CMK (cell line): Measurements from ENCODE around the gene ZNF738.
"Not testable (repeated sequence)": the region's sequence is repeated elsewhere in the genome, so short reads cannot be mapped to it uniquely, and the experiment has no call there.

Experiments
- DNase-seq: peaks from one replicate; pipeline ENCODE4 v3.0.0-alpha.2; 2010; ENCODE audit warnings: low read depth

The ZNF738 gene

DNA sequence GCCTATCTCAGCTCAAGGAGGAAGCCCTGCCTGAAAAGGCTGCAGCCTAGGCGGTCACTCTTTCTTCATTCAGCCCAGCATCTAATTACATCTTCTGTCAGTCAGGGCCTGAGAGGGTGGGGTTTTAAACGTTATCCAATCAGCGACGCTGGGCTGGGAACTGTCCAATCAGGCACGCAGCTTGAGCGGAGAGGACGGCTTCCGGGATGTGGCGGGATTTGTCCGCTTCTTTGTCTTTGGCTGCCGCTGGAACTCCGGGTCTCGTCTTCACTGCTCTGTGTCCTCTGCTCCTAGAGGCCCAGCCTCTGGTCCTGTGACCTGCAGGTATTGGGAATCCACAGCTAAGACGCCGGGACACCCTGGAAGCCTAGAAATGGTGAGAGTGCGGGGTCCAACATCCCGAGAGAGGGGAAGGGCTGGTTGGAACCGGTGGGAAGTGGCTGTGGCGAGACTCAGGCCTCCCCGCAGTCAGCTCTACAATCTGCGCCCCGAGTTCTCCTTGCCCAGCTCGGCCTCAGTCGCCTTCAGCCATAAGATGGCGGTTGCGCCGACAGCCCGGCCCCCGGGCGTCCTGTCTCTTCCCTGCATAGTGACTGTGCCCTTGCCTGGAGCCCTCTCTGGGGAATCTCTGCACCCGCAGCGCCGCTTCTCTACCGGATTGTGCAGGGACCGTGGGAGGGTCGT lies at the start of gene ZNF738:
Gene ZNF738, plus strand, starts transcription at position 233 of the 684 bp plus-strand sequence. Its CDS starts 141 bp downstream, at position 374.
- peak; percentile 51 for DNase-seq

DNA sequence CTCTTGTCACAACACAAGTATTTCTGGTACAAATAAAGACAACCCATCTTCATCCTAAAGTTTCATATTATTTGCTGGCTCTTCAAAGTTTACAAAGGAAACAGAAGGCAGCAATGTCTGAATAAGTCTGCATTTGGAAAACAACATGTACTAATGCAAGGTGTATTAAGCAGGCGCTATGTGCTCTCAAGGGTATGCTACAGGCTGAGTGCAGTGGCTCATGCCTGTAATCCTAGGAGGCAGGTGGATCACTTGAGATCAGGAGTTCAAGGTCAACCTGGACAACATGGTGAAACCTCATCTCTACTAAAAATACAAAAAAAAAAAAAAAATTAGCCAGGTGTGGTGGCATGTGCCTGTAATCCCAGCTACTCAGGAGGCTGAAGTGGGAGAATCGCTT lies 46.0 kb upstream of the ZNF738 start:
- not testable (repeated sequence) for DNase-seq

DNA sequence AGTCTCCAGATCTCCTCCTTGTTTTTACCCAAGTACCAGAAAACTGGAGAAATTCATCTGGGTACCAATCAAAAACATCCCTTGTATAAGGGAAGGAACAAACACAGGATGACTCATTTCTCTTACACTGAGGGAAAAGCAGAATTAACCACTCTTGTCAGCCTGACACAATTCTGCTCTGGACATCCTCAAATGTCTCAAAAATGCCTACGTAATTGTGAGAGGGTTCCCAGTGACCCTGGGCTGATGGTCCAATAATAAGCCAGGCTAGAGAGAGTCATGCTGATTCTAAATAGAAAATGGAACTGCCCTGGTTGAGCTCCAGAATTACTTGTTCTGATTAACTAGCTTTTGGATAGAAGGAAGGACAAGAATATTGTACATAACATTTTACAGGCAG lies 44.1 kb upstream of the ZNF738 start:
- DNase-seq = no peak

DNA sequence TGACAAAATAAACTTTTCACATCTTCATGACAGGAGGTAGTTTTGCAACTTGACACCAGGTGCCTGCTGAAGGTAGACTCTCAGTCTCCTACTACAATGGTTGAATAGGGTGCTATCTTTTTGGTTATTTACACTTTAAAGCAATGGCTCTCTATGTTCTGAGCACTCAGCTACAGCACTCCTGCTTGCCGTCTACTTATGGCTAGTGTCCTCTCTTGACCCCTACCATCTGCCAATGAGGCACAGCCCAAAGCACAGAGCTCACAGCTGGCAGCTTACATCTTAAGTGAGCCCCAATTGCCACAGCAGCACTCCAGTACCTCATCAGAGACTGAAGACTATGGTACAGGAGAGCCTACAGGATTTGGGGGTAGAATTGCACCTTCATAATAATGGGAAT lies 41.0 kb upstream of the ZNF738 start:
- no peak for DNase-seq

DNA sequence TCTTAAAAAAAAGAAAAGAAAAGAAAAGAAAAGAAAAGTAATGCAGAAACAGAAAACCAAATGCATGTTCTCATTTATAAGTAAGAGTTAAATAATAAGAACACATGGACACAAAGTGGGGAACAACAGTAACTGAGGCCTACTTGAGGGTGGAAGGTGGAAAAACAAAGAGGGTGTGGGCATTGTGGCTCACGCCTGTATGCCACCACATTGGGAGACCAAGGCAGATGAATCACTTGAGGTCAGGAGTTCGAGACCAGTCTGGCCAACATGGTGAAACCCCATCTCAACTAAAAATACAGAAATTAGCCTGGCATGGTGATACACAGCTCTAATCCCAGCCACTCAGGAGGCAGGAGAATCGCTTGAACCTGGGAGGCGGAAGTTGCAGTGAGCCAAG lies 37.7 kb upstream of the ZNF738 start:
- no peak for DNase-seq

DNA sequence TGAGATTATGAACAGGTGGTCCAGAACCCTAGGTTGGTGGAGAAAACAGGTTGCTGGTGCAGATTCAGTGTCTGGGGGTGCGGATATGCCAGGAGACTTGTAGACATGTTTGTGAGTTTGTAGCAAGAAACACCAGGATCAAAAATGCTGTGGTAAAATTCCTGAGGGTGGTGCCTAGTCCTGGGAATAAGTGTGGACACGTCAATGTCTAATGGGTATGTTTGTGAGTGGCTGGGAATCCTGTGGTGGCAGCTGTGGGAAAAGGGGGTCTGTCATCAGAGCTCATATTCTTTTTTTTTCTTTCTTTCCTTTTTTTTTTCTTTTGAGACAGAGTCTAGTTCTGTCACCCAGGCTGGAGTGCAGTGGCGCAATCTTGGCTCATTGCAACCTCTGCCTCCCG lies 36.8 kb upstream of the ZNF738 start:
- no peak for DNase-seq

- no peak for DNase-seq
These were observed 36.3 kb upstream of the ZNF738 start for GRCh38 chr19:21322528-21322927.

DNA sequence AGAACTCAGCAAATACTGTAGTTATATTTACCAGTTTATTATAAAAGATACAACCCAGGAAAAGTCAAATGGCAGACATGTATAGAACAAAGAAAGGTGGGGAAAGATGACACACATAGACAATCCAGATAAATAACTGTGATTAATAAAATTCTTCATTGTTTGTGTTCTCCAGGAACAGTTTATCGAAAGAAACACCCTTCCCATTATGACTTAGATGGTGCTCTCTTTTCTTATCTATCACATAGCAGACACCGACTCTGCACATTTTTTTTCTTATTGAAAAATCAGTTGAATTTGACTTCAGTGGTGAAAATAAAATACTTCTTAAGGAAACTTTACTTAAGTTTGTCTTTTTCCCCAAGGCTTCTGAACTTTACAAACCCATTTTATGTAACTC lies 35.8 kb upstream of the ZNF738 start:
- no peak for DNase-seq

GRCh38 chr19:21326169-21326568 lies 32.6 kb upstream of the ZNF738 start:
- no peak for DNase-seq

DNA sequence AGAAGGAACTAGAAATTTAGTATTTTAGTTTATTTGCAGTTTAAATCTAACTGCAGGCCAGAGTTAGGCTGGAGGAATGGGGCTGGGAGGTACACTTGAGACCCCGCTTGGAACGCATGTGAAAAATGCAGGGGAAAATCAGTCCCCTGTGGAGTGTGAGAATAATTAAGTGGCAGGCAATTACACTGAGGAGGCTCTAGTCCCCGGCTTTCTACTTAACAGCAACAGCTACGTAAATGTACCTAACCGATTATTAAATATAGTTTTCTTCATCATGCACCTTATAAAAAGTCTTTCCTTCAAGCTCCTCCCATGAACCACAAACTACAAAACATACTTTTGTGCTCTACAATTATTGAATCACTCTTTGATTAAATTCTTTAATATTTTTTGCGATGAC lies 30.4 kb upstream of the ZNF738 start:
- no peak for DNase-seq

DNA sequence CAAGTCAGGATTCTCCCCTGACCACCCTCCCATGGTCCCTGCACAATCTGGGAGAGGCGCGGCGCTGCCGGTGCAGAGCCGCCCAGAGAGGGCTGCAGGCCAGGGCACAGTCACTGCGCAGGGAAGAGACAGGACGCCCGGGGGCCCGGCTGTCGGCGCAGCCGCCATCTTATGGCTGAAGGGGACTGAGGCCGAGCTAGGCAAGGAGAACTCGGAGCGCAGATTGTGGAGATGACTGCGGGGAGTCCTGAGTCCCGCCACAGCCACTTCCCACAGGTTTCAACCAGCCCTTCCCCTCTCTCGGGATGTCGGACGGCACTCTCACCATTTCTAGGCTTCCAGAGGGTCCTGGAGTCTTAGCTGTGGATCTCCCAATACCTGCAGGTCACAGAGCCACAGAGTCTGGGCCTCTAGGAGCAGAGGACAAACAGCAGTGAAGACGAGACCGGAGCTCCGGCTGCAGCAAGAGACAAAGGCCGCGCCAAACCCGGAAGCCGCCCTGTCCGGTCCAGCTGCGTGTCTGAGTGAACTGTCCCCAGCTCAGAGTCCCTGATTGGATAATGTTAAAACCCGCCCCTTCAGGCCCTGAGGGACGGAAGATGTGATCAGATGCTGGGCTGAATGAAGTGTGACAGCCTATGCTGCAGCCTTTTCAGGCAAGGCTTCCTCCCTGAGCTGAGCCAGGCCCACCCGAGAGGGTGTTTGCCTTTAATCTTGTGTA lies 29.8 kb upstream of the ZNF738 start, which contains the start of gene ZNF708:
Gene ZNF708, minus strand, starts transcription at position 526 of the 721 bp plus-strand sequence. Its CDS starts 198 bp downstream, at position 328.
- peak; percentile 69 for DNase-seq

DNA sequence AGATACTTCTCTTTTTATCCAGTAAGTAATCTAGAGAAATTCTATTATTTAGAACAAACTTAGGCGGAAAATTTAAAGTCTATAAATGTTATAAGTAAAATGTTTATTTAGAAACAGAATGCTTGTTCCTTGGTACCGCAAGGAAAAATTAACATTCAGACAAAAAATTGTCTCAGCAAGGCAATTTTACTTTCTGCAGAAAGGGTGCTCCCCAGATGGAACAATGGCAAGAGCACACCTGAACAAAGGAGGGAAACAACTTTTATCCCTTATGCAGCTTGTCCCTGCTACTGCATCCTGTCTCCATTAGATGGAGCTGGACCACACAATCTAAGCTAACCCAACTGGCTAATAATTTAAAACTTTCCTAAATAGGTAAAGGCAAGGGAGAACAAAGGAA lies 23.1 kb upstream of the ZNF738 start:
- no peak for DNase-seq

DNA sequence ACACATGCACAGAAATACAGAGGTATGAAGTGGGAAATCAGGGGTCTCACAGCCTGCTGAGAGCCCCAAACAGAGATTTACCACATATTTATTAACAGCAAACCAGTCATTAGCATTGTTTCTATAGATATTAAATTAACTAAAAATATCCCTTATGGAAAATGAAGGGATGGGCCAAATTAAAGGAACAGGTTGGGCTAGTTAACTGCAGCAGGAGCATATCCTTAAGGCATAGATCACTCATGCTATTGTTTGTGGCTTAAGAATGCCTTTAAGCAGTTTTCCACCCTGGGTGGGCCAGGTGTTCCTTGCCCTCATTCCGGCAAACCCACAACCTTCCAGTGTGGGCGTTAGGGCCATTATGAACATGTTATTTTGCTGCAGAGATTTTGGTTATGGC lies 14.0 kb upstream of the ZNF738 start:
- DNase-seq = not testable (repeated sequence)

DNA sequence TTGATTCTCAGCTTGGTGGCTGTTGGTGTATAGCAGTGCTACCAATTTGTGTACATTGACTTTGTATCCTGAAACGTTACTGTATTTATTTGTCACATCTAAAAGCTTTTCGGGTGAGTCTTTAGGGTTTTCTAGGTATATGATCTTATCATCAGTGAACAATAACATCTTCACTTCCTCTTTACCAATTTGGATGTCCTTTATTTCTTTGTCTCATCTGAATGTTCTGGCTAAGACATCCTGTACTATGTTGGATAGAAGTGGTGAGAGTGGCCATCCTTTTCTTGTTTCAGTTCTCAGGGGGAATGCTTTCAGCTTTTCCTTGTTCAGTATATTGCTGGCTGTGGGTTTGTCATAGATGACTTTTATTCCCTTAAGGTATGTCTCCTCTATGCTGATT lies 6.0 kb upstream of the ZNF738 start:
- DNase-seq = no peak

- no peak for DNase-seq
These were observed 3.5 kb downstream of the ZNF738 start for GRCh38 chr19:21362291-21362690.

DNA sequence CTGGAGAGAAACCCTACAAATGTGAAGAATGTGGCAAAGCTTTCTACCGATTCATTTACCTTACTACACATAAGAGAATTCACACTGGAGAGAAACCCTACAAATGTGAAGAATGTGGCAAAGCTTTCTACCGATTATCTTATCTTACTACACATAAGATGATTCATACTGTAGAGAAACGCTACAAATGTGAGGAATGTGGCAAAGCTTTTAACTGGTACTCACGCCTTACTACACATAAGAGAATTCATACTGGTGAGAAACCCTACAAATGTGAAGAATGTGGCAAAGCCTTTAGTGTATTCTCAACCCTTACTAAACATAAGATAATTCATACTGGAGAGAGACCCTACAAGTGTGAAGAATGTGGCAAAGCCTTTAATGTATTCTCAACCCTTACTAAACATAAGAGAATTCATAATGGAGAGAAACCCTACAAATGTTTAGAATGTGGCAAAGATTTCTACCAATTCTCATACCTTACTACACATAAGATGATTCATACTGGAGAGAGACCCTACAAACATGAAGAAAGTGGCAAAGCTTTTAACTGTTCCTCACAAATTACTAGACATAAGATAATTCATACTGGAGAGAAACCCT lies 25.3 kb downstream of the ZNF738 start:
- no peak for DNase-seq

DNA sequence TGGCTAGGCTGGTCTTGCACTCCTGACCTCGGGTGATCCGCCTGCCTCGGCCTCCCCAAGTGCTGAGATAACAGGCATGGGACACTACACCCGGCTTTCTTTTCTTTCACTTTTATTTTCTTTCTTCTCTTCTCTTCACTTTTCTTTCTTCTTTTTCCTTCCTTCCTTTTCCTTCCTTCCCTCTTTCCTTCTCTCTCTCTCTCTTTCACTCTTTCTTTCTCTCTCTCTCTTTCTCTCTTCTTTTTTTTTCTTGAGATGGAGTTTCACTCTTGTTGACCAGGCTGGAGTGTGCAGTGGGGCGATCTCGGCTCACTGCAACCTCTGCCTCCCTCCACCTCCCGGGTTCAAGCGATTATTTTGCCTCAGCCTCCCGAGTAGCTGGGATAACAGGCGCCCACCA lies 37.3 kb downstream of the ZNF738 start:
- DNase-seq = no peak

DNA sequence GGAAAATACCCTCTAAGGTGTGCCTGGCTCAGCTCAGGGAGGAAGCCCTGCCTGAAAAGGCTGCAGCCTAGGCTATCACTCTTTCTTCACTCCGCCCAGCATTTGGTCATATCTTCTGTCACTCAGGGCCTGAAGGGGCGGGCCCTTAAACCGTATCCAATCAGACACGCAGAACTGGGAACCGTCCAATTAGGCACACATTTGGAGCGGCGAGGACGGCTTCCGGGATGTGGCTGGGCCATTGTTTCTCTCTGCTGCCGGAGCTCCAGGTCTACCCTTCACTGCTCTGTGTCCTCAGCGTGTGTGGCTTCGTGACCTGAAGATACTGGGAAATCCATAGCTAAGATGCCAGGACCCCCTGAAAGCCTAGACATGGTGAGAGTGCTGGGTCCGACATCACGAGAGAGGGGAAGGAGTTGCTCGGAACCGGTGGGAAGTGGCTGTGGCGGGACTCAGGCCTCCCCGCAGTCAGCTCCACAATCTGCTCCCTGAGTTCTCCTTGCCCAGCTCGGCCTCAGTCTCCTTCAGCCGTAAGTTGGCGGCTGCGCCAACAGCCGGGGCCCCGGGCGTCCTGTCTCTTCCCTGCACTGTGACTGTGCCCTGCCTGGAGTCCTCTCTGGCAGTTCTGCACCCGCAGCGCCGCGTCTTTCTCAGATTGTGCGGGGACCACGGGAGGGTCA lies 38.2 kb downstream of the ZNF738 start, which contains the start of gene ZNF493:
Gene ZNF493, plus strand, starts transcription at position 241 of the 680 bp plus-strand sequence. Its CDS starts 105 bp downstream, at position 346.
- peak; percentile 73 for DNase-seq

DNA sequence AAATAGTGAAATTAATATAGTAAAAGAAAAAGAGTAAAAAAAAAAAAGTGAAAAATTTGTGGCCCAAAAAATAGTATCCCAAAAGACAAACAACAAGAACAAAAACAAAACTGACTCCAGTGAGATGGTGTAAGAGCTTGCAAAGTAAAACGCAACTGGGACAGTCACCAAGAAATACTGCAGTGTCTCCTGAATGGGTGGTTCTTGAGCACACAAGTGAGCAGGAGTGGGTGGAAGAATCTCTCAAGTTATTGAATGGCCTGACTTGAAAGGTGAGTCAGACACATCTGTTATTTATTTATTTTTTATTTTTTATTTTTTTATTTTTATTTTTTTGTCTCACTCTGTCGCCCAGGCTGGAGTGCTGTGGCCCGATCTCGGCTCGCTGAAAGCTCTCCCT lies 40.1 kb downstream of the ZNF738 start:
- DNase-seq = no peak

DNA sequence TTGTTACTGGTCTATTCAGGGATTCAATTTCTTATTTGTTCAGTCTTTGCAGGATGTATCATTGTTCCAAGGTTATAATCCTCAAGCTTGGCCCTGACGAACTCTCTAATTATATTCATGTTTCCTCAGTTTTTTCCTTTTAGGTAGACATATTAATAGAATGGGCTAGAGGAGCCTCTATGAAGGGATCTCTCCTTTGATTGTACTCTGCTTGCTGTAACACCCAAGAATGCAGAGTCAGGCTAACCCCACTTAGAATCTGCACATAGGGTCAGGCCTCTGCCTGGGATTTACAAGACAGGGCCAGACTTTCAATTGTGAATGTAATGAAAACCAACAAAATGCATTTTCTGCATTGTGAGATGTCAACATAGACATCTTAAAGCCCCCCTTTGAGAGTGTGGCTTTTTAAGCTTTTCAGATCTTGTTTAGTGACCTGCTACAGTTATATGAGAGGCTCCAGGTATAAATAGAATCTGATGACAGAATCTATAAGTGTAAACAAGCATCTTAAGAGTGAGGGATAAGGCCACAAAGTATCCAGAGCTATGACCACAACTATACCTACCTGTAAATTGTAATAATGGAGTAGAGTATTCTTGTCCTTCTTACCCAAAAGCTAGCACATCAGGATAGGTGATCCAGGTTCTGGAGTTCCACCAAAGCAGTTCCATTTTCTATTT lies 43.6 kb downstream of the ZNF738 start:
- DNase-seq = no peak

GRCh38 chr19:21410166-21410565 lies 51.4 kb downstream of the ZNF738 start:
- DNase-seq = no peak

GRCh38 chr19:21422244-21422643 lies 63.4 kb downstream of the ZNF738 start:
- DNase-seq = no peak
